ENCODE measurements around the gene PARP8. TPM values are rescaled to one million over a fixed set of nuclear protein-coding genes. Genes with fewer than 3 reads are reported as not detected.

The PARP8 gene
- total RNA-seq, 1 experiment from 2014 or later, result 23.2 TPM

DNA sequence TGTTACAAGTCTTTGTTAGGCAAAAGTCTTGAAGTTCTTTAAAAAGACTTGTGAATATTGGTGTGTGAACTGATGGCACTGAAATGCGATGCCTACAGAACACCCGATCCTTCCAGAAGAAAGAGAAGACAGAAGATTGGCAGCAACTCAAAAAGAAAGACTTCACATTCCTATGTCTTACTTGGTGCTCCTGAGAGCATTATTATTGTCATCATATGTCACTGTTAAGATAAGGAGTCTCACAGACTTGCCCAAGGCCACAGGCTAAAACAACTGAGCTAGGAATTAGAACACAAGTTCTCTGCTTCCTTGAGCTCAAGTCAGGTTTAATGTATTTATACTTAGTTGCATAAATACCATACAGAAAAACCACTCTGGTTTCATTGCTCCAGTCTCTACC, 198.0 kb downstream of the PARP8 start:
- ChIA-PET POLR2A (no interaction called here), CTCF (no interaction called here)
- H3K36me3 Mint-ChIP-seq, result no peaks in the 10 kb centered on the region
- H3K4me3 Mint-ChIP-seq, result no peak overlapping the region
- ATAC-seq (no peak), DNase-seq (ENCODE audit: low spot score) (no peak)
- TF ChIP-seq STAT6 (CRISPR knock-in tag; conservative IDR thresholded peaks at IDR 0.05; ENCODE audit: low read depth), result no peak
- no peak for TF ChIP-seq FOXK1 (CRISPR knock-in tag; IDR thresholded peaks at IDR 0.05)
- no peak for TF ChIP-seq NR1H2 (CRISPR knock-in tag; IDR thresholded peaks at IDR 0.05)
- H3K27me3 Mint-ChIP-seq (ENCODE audit: low read depth), result no peaks in the 10 kb centered on the region
- no peaks in the 10 kb centered on the region for H3K9me3 Mint-ChIP-seq
- peaks cover 11% of the 10 kb centered on the region for H3K4me1 Mint-ChIP-seq
- no peak overlapping the region for H3K27ac Mint-ChIP-seq

- Mint-ChIP-seq H3K4me3 (no peak overlapping the region), H3K27me3 (ENCODE audit: low read depth) (no peaks in the 10 kb centered on the region), H3K9me3 (no peaks in the 10 kb centered on the region), H3K4me1 (peaks cover 4% of the 10 kb centered on the region), H3K36me3 (no peaks in the 10 kb centered on the region), H3K27ac (no peak overlapping the region)
- DNase-seq (ENCODE audit: low spot score) (no peak), ATAC-seq (no peak)
- TF ChIP-seq ETV6 (CRISPR knock-in tag; IDR thresholded peaks at IDR 0.05) (no peak), FOXK1 (CRISPR knock-in tag; IDR thresholded peaks at IDR 0.05) (no peak), SMAD3 (CRISPR knock-in tag; IDR thresholded peaks at IDR 0.05; ENCODE audit: borderline replicate concordance) (no peak), JUN (CRISPR knock-in tag; IDR thresholded peaks at IDR 0.05) (no peak), NFE2L1 (CRISPR knock-in tag; IDR thresholded peaks at IDR 0.05) (no peak), ATF3 (CRISPR knock-in tag; conservative IDR thresholded peaks at IDR 0.05) (no peak), SOX15 (CRISPR knock-in tag; IDR thresholded peaks at IDR 0.05) (no peak), USF1 (CRISPR knock-in tag; IDR thresholded peaks at IDR 0.05) (no peak), ZNF396 (CRISPR knock-in tag; IDR thresholded peaks at IDR 0.05; ENCODE audit: borderline replicate concordance) (no peak), MYBL2 (CRISPR knock-in tag; IDR thresholded peaks at IDR 0.05) (no peak), ARID4B (CRISPR knock-in tag; IDR thresholded peaks at IDR 0.05; ENCODE audit: borderline replicate concordance) (no peak), E2F1 (CRISPR knock-in tag; IDR thresholded peaks at IDR 0.05) (no peak)
- TF ChIP-seq, protein P1, sequence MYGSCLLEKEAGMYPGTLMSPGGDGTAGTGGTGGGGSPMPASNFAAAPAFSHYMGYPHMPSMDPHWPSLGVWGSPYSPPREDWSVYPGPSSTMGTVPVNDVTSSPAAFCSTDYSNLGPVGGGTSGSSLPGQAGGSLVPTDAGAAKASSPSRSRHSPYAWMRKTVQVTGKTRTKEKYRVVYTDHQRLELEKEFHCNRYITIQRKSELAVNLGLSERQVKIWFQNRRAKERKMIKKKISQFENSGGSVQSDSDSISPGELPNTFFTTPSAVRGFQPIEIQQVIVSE (CRISPR knock-in tag; IDR thresholded peaks at IDR 0.05; ENCODE audit: borderline replicate concordance), result no peak
- ChIA-PET CTCF (no interaction called here), POLR2A (no interaction called here)
Observed at GRCh38 chr5:50866415-50866814, 200.0 kb downstream of the PARP8 start.

All from WTC11 (cell line).